Activated naive CD4-positive, alpha-beta T cell treated with anti-CD3 and anti-CD28 coated beads for 36 hours (primary cell): ENCODE data around the gene CMA1. TPM values are rescaled to one million over a fixed set of nuclear protein-coding genes. Genes with fewer than 3 reads are reported as not detected.
A peak's percentile ranks its signal among the peaks of the same experiment; 100 is the strongest.

Source experiments
- CTCF ChIA-PET: fragments of 350-600 bp; sonication (Branson Sonifier 250); formaldehyde crosslinking; loops from one replicate; lab custom pipeline; 2021; ENCODE audit warnings: antibody characterized with exemption; lab: Charles Lee
- DNase-seq: peaks from one replicate; pipeline ENCODE4 v3.0.0-alpha.2; 2020
- H3K27ac Mint-ChIP-seq: one replicate; pipeline ENCODE4 v1.8.0; 2021; ENCODE audit warnings: mild to moderate bottlenecking, mixed read lengths
- H3K27me3 Mint-ChIP-seq: one replicate; pipeline ENCODE4 v1.8.0; 2021; ENCODE audit warnings: low read depth, mixed read lengths
- H3K36me3 Mint-ChIP-seq: one replicate; pipeline ENCODE4 v1.8.0; 2021; ENCODE audit warnings: low read depth, mixed read lengths
- H3K4me1 Mint-ChIP-seq: one replicate; pipeline ENCODE4 v1.8.0; 2021; ENCODE audit warnings: low read depth, mixed read lengths
- H3K4me3 Mint-ChIP-seq: one replicate; pipeline ENCODE4 v1.8.0; 2021; ENCODE audit warnings: mild to moderate bottlenecking, moderate library complexity, mixed read lengths
- H3K9me3 Mint-ChIP-seq: one replicate; pipeline ENCODE4 v1.8.0; 2021; ENCODE audit warnings: mixed read lengths
- intact Hi-C: fragments of 100-400 bp; cut with micrococcal nuclease; formaldehyde crosslinking; loops from one replicate; pipeline ENCODE4 v1.15.1; 2023
- total RNA-seq, 2 experiments: library from RNA; stranded (reverse); gene quantifications; one replicate each; pipeline ENCODE4 v1.2.3, GENCODE V29; 2021

CMA1 gene
- total RNA-seq, 2 experiments from 2014 or later = 1.2 to 2.1 TPM

- Mint-ChIP-seq H3K27ac (peak overlapping the region; percentile 71), H3K4me1 (peaks cover 39% of the 10 kb centered on the region)
- intact Hi-C loops = loop anchor here (1.0 kb wide), 2 partner anchors 22 to 209 kb away; partner anchors contain the start of gene SDR39U1
These were observed 43.9 kb downstream of the CMA1 start for GRCh38 chr14:24463884-24464785.

GRCh38 chr14:24463017-24463883, 44.8 kb downstream of the CMA1 start:
- intact Hi-C loops = loop anchor here (1.0 kb wide), 1 partner anchor 210 kb away; no protein-coding TSS in a partner anchor
- CTCF ChIA-PET = interaction anchor here (0.6 kb wide), 1 partner anchor 247 kb away, joined by 3 read pairs; the partner anchor contains the start of gene MDP1
- no peaks in the 10 kb centered on the region for H3K36me3 Mint-ChIP-seq
- peaks cover 35% of the 10 kb centered on the region for H3K4me1 Mint-ChIP-seq
- H3K27ac Mint-ChIP-seq = peak overlapping the region; percentile 67
- no peaks in the 10 kb centered on the region for H3K9me3 Mint-ChIP-seq
- H3K4me3 Mint-ChIP-seq = no peak overlapping the region
- H3K27me3 Mint-ChIP-seq = no peaks in the 10 kb centered on the region
- DNase-seq = no peak

More at GRCh38 chr14:24463884-24464785, 43.9 kb downstream of the CMA1 start:
- CTCF ChIA-PET = interaction anchor here (0.7 to 1.9 kb wide), 2 partner anchors 105 to 131 kb away, joined by 3 to 7 read pairs; no protein-coding TSS in a partner anchor
- Mint-ChIP-seq H3K4me3 (no peak overlapping the region), H3K36me3 (no peaks in the 10 kb centered on the region), H3K27me3 (no peaks in the 10 kb centered on the region), H3K9me3 (no peaks in the 10 kb centered on the region)
- no peak for DNase-seq

DNA sequence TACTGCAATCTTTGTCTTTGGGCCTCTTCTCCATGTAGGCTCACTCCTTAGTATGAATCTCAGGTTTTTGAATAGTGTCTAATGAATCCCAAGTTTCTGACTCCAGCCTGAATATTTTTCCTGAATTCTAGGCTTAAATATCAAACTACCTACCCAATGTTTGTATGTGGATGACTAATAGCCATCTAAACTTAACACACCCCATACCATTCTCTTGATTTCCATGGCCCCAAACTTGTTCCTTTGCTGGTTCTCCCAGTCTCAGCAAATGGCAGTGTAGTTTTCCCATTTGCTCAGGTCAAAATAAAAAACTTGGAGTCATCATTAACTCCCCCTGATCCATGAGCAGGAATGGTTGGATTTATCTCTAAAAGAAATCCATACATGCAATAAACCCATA, 46.7 kb downstream of the CMA1 start:
- intact Hi-C loops = no loop called here
- CTCF ChIA-PET = interaction anchor here (1.0 kb wide), 1 partner anchor 249 kb away, joined by 3 read pairs; no protein-coding TSS in a partner anchor
- Mint-ChIP-seq H3K27me3 (no peaks in the 10 kb centered on the region), H3K27ac (no peak overlapping the region), H3K36me3 (no peaks in the 10 kb centered on the region), H3K4me1 (peaks cover 36% of the 10 kb centered on the region), H3K9me3 (peaks cover 7% of the 10 kb centered on the region), H3K4me3 (no peak overlapping the region)
- no peak for DNase-seq

DNA sequence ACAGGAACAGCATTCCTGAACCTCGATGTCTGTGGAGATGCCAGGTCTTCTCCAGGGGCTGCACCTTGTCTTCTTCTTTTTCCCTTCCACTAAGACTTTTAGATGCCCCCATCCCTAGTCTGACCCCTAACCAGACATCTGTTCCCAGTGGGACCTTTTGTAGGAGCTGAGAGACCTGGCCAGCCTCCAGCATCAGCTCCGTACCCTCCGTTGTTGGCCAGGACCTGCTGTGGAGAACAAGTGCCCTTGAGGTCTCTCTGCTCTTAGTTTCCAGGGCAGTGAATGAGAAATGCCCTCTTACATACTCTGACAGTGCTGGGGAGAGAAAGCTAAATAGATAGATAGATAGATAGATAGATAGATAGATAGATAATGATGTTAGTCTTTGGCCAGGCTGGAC, 48.7 kb downstream of the CMA1 start:
- H3K27me3 Mint-ChIP-seq = no peaks in the 10 kb centered on the region
- peaks cover 18% of the 10 kb centered on the region for H3K4me1 Mint-ChIP-seq
- peaks cover 3% of the 10 kb centered on the region for H3K36me3 Mint-ChIP-seq
- CTCF ChIA-PET = no interaction called here
- intact Hi-C loops = no loop called here
- no peak overlapping the region for H3K4me3 Mint-ChIP-seq
- DNase-seq = no peak
- H3K9me3 Mint-ChIP-seq = peaks cover 8% of the 10 kb centered on the region
- H3K27ac Mint-ChIP-seq = no peak overlapping the region

- H3K36me3 Mint-ChIP-seq = peaks cover 6% of the 10 kb centered on the region
- intact Hi-C loops = no loop called here
- H3K4me1 Mint-ChIP-seq = peaks cover 12% of the 10 kb centered on the region
- DNase-seq = no peak
- no peak overlapping the region for H3K27ac Mint-ChIP-seq
- peaks cover 12% of the 10 kb centered on the region for H3K9me3 Mint-ChIP-seq
- no peaks in the 10 kb centered on the region for H3K27me3 Mint-ChIP-seq
- CTCF ChIA-PET = interaction anchor here (0.9 kb wide), 1 partner anchor 25 kb away, joined by 4 read pairs; no protein-coding TSS in a partner anchor
- no peak overlapping the region for H3K4me3 Mint-ChIP-seq
These were observed 49.3 kb downstream of the CMA1 start for GRCh38 chr14:24458736-24459135.

GRCh38 chr14:24456980-24457379, 51.1 kb downstream of the CMA1 start:
- H3K4me3 Mint-ChIP-seq = no peak overlapping the region
- H3K36me3 Mint-ChIP-seq = peaks cover 14% of the 10 kb centered on the region
- no peaks in the 10 kb centered on the region for H3K27me3 Mint-ChIP-seq
- H3K4me1 Mint-ChIP-seq = peaks cover 4% of the 10 kb centered on the region
- H3K27ac Mint-ChIP-seq = peak overlapping the region; percentile 51
- peaks cover 14% of the 10 kb centered on the region for H3K9me3 Mint-ChIP-seq
- intact Hi-C loops = no loop called here
- DNase-seq = peak; percentile 39
- CTCF ChIA-PET = interaction anchor here (0.6 to 1.5 kb wide), 5 partner anchors 25 to 260 kb away, joined by 3 read pairs; no protein-coding TSS in a partner anchor

Other genes with a start within 250 kb of the CMA1 start
- gene TGM1, start 245.1 kb downstream of the CMA1 start, total RNA-seq = 10 to 100 TPM; 13.5 to 13.8 TPM
- 10 to 100 TPM; 74.9 to 76.2 TPM for gene RABGGTA, start 236.7 kb downstream of the CMA1 start, total RNA-seq
- 10 to 100 TPM; 11.8 to 13.8 TPM for gene DHRS1, start 208.5 kb downstream of the CMA1 start, total RNA-seq
- 10 to 100 TPM; 24.8 to 26.4 TPM for gene NOP9, start 208.4 kb downstream of the CMA1 start, total RNA-seq
- 10 to 100 TPM; 10.9 to 15.1 TPM for gene CIDEB, start 200.3 kb downstream of the CMA1 start, total RNA-seq
- 10 to 100 TPM; 12.2 to 12.8 TPM for gene LTB4R2, start 198.1 kb downstream of the CMA1 start, total RNA-seq
- 10 to 100 TPM; 10.6 to 11.4 TPM for gene LTB4R, start 196.8 kb downstream of the CMA1 start, total RNA-seq
- gene ADCY4, start 173.2 kb downstream of the CMA1 start, total RNA-seq = 1 to 10 TPM; 1.6 to 2.4 TPM
- gene RIPK3, start 168.3 kb downstream of the CMA1 start, total RNA-seq = 1 to 10 TPM; 5.9 to 7.6 TPM
- under 1 TPM in 1 of 2 experiments, not detected in 1; 0.15 TPM for gene NFATC4, start 140.1 kb downstream of the CMA1 start, total RNA-seq
- gene NYNRIN, start 109.3 kb downstream of the CMA1 start, total RNA-seq = under 1 TPM in 1 of 2 experiments, not detected in 1; 0.02 TPM
- 1 to 10 TPM; 7.7 to 8.6 TPM for gene CBLN3, start 78.6 kb downstream of the CMA1 start, total RNA-seq
- 10 to 100 TPM; 59.8 to 62.5 TPM for gene KHNYN, start 78.3 kb downstream of the CMA1 start, total RNA-seq
- 10 to 100 TPM; 70.5 to 72.4 TPM for gene SDR39U1, start 65.5 kb downstream of the CMA1 start, total RNA-seq
- under 1 TPM; 0.31 to 0.35 TPM for gene CTSG, start 68.0 kb upstream of the CMA1 start, total RNA-seq
- 10 to 100 TPM; 81.3 to 86.1 TPM for gene GZMH, start 101.4 kb upstream of the CMA1 start, total RNA-seq
- 100 to 1,000 TPM; 811 to 864 TPM for gene GZMB, start 125.9 kb upstream of the CMA1 start, total RNA-seq